IPS DF 6.9 (cell line): ENCODE measurements around the gene RBM43.

ENCODE experiments used
- DNase-seq: peaks from one replicate; pipeline ENCODE4 v3.0.0-alpha.2; 2013; ENCODE audit warnings: low read depth, low spot score
- H3K27ac ChIP-seq: one replicate; pipeline ENCODE4 v1.5.1; 2013; ENCODE audit warnings: low read length, control low read depth
- H3K27me3 ChIP-seq: 2 replicates; pipeline ENCODE4 v1.6.1; 2013; ENCODE audit warnings: mild to moderate bottlenecking, low read length; ENCODE audit not compliant: control insufficient read depth, insufficient read depth
- H3K36me3 ChIP-seq: 2 replicates; pipeline ENCODE4 v1.6.1; 2013; ENCODE audit warnings: low read length; ENCODE audit not compliant: control insufficient read depth, insufficient read depth
- H3K4me1 ChIP-seq: 2 replicates; pipeline ENCODE4 v1.6.1; 2013; ENCODE audit warnings: low read length; ENCODE audit not compliant: control insufficient read depth, insufficient read depth
- H3K4me3 ChIP-seq: 2 replicates; pipeline ENCODE4 v1.5.1; 2013; ENCODE audit warnings: mild to moderate bottlenecking, low read length
- H3K9me3 ChIP-seq: 2 replicates; pipeline ENCODE4 v1.6.1; 2013; ENCODE audit warnings: low read length, inconsistent platforms; ENCODE audit not compliant: control insufficient read depth, insufficient read depth
- WGBS: extraction: QIAGEN DNeasy Blood & Tissue Kit; methylation state at CpG from one replicate; pipeline ENCODE4 v1.1.7; 2013; ENCODE audit warnings: mixed read lengths, missing lambda C conversion rate; ENCODE audit not compliant: insufficient read length, insufficient coverage; 5-methylcytosine and 5-hydroxymethylcytosine counted together

The RBM43 gene

GRCh38 chr2:151292141-151292540 is 30.5 kb upstream of the RBM43 start:
- Histone ChIP-seq H3K27ac (no peak overlapping the region), H3K9me3 (no peaks in the 10 kb centered on the region), H3K36me3 (no peaks in the 10 kb centered on the region), H3K4me3 (no peak overlapping the region), H3K27me3 (no peaks in the 10 kb centered on the region), H3K4me1 (no peaks in the 10 kb centered on the region; the same call in 1 of the 2 replicates)
- DNase-seq = no peak
- WGBS = no CpG with 5 or more reads among the region's 2 CpGs

GRCh38 chr2:151291224-151291623 is 29.6 kb upstream of the RBM43 start:
- Histone ChIP-seq H3K36me3 (no peaks in the 10 kb centered on the region), H3K27ac (no peak overlapping the region), H3K9me3 (no peaks in the 10 kb centered on the region), H3K4me3 (no peak overlapping the region), H3K27me3 (no peaks in the 10 kb centered on the region), H3K4me1 (no peaks in the 10 kb centered on the region; the same call in 1 of the 2 replicates)
- no peak for DNase-seq

- H3K27ac ChIP-seq = no peak overlapping the region
- no CpG with 5 or more reads among the region's 9 CpGs for WGBS
- no peak for DNase-seq
These were observed 28.6 kb upstream of the RBM43 start for GRCh38 chr2:151289972-151290866.

GRCh38 chr2:151287513-151288250 is 26.0 kb upstream of the RBM43 start:
- DNase-seq = no peak
- no peaks in the 10 kb centered on the region for H3K9me3 ChIP-seq
- no peak overlapping the region for H3K4me3 ChIP-seq
- WGBS = no CpG with 5 or more reads among the region's 5 CpGs
- no peaks in the 10 kb centered on the region for H3K36me3 ChIP-seq
- no peaks in the 10 kb centered on the region for H3K27me3 ChIP-seq
- no peaks in the 10 kb centered on the region; the same call in 1 of the 2 replicates for H3K4me1 ChIP-seq
- H3K27ac ChIP-seq = no peak overlapping the region

More at GRCh38 chr2:151289972-151290866, 28.6 kb upstream of the RBM43 start:
- H3K36me3 ChIP-seq = no peaks in the 10 kb centered on the region
- H3K9me3 ChIP-seq = no peaks in the 10 kb centered on the region
- H3K4me3 ChIP-seq = peak overlapping the region; percentile 54; the same call in 1 of the 2 replicates
- no peaks in the 10 kb centered on the region; the same call in 1 of the 2 replicates for H3K4me1 ChIP-seq
- H3K27me3 ChIP-seq = no peaks in the 10 kb centered on the region

GRCh38 chr2:151282401-151282800 is 20.7 kb upstream of the RBM43 start:
- H3K9me3 ChIP-seq = no peaks in the 10 kb centered on the region
- H3K36me3 ChIP-seq = no peaks in the 10 kb centered on the region
- no peak overlapping the region for H3K27ac ChIP-seq
- H3K4me1 ChIP-seq = no peaks in the 10 kb centered on the region
- WGBS = no CpG with 5 or more reads among the region's 4 CpGs
- no peak overlapping the region for H3K4me3 ChIP-seq
- H3K27me3 ChIP-seq = no peaks in the 10 kb centered on the region
- DNase-seq = no peak

- Histone ChIP-seq H3K4me1 (no peaks in the 10 kb centered on the region), H3K27me3 (no peaks in the 10 kb centered on the region)
- DNase-seq = no peak
These were observed 18.6 kb upstream of the RBM43 start for GRCh38 chr2:151280271-151280670.

GRCh38 chr2:151278487-151278886 is 16.8 kb upstream of the RBM43 start:
- H3K4me3 ChIP-seq = no peak overlapping the region
- no peaks in the 10 kb centered on the region for H3K27me3 ChIP-seq
- H3K4me1 ChIP-seq = no peaks in the 10 kb centered on the region
- no CpG with 5 or more reads among the region's 2 CpGs for WGBS
- no peak overlapping the region for H3K27ac ChIP-seq
- no peak for DNase-seq
- H3K36me3 ChIP-seq = no peaks in the 10 kb centered on the region
- H3K9me3 ChIP-seq = no peaks in the 10 kb centered on the region

More at GRCh38 chr2:151280271-151280670, 18.6 kb upstream of the RBM43 start:
- H3K9me3 ChIP-seq = no peaks in the 10 kb centered on the region
- H3K36me3 ChIP-seq = no peaks in the 10 kb centered on the region
- no peak overlapping the region for H3K27ac ChIP-seq
- WGBS = no CpG with 5 or more reads among the region's 4 CpGs
- H3K4me3 ChIP-seq = no peak overlapping the region

GRCh38 chr2:151277067-151277466 is 15.4 kb upstream of the RBM43 start:
- DNase-seq = no peak
- Histone ChIP-seq H3K27me3 (no peaks in the 10 kb centered on the region), H3K27ac (no peak overlapping the region), H3K9me3 (no peaks in the 10 kb centered on the region), H3K4me1 (no peaks in the 10 kb centered on the region), H3K36me3 (no peaks in the 10 kb centered on the region), H3K4me3 (no peak overlapping the region)
- WGBS = no CpG with 5 or more reads among the region's 1 CpG

- DNase-seq = no peak
- Histone ChIP-seq H3K4me3 (no peak overlapping the region), H3K27ac (no peak overlapping the region), H3K9me3 (no peaks in the 10 kb centered on the region), H3K36me3 (no peaks in the 10 kb centered on the region), H3K27me3 (no peaks in the 10 kb centered on the region), H3K4me1 (no peaks in the 10 kb centered on the region)
- WGBS = no CpG with 5 or more reads among the region's 7 CpGs
These were observed 13.6 kb upstream of the RBM43 start for GRCh38 chr2:151275291-151275690.

GRCh38 chr2:151271824-151272223 is 10.2 kb upstream of the RBM43 start:
- no peaks in the 10 kb centered on the region for H3K27me3 ChIP-seq
- no peaks in the 10 kb centered on the region for H3K9me3 ChIP-seq
- no peaks in the 10 kb centered on the region for H3K36me3 ChIP-seq
- no peak for DNase-seq
- no peak overlapping the region for H3K4me3 ChIP-seq
- H3K4me1 ChIP-seq = no peaks in the 10 kb centered on the region
- H3K27ac ChIP-seq = no peak overlapping the region
